Trophoblast cell (in vitro differentiated cells and primary cell): Measurements from ENCODE around the gene ARL1. TPM values are rescaled to one million over a fixed set of nuclear protein-coding genes. Genes with fewer than 3 reads are reported as not detected.

ENCODE experiments used
- DNase-seq, 2 donors: peaks; one replicate each; pipeline ENCODE4 v3.0.0-alpha.2; 2016
- H2AFZ ChIP-seq: 2 replicates; pipeline ENCODE4 v1.6.1; 2013; ENCODE audit warnings: low read length, moderate library complexity, mild to moderate bottlenecking; ENCODE audit not compliant: insufficient read depth, poor library complexity
- H2AK5ac ChIP-seq: 2 replicates; pipeline ENCODE4 v1.6.1; 2013; ENCODE audit warnings: mild to moderate bottlenecking, low read length
- H2BK120ac ChIP-seq: 2 replicates; pipeline ENCODE4 v1.6.1; 2013; ENCODE audit warnings: low read length, mild to moderate bottlenecking, moderate library complexity; ENCODE audit not compliant: insufficient read depth, poor library complexity
- H2BK12ac ChIP-seq: 2 replicates; pipeline ENCODE4 v1.6.1; 2013; ENCODE audit warnings: mild to moderate bottlenecking, low read length, moderate library complexity
- H2BK5ac ChIP-seq: 2 replicates; pipeline ENCODE4 v1.6.1; 2013; ENCODE audit warnings: low read length, low read depth, moderate library complexity, mild to moderate bottlenecking; ENCODE audit not compliant: poor library complexity
- H3K14ac ChIP-seq: 2 replicates; pipeline ENCODE4 v1.6.1; 2013; ENCODE audit warnings: mild to moderate bottlenecking, low read length
- H3K18ac ChIP-seq: 2 replicates; pipeline ENCODE4 v1.6.1; 2013; ENCODE audit warnings: mild to moderate bottlenecking, low read length
- H3K23ac ChIP-seq: 2 replicates; pipeline ENCODE4 v1.6.1; 2013; ENCODE audit warnings: low read length
- H3K27ac ChIP-seq: 2 replicates; pipeline ENCODE4 v1.5.1; 2013; ENCODE audit warnings: low read depth, mild to moderate bottlenecking, inconsistent platforms, low read length, moderate library complexity
- H3K27me3 ChIP-seq: 2 replicates; pipeline ENCODE4 v1.6.1; 2013; ENCODE audit warnings: inconsistent platforms, mild to moderate bottlenecking, low read length, moderate library complexity; ENCODE audit not compliant: insufficient read depth
- H3K36me3 ChIP-seq, 2 experiments: 1 replicate in 1 of 2; 2 replicates in 1 of 2; pipeline ENCODE4 v1.6.1; 2013; ENCODE audit warnings: low read length in 2 of 2, mild to moderate bottlenecking in 2 of 2, moderate library complexity in 1 of 2; ENCODE audit not compliant: insufficient read depth in 2 of 2, control insufficient read depth in 1 of 2
- H3K4ac ChIP-seq: 2 replicates; pipeline ENCODE4 v1.6.1; 2013; ENCODE audit warnings: low read depth, mild to moderate bottlenecking, low read length, moderate library complexity
- H3K4me1 ChIP-seq, 2 experiments: 1 replicate in 1 of 2; 2 replicates in 1 of 2; pipeline ENCODE4 v1.6.1; 2013; ENCODE audit warnings: low read length in 2 of 2, mild to moderate bottlenecking in 2 of 2, moderate library complexity in 1 of 2; ENCODE audit not compliant: insufficient read depth in 2 of 2, control insufficient read depth in 1 of 2
- H3K4me2 ChIP-seq: 2 replicates; pipeline ENCODE4 v1.6.1; 2013; ENCODE audit warnings: inconsistent platforms, mild to moderate bottlenecking, low read length, moderate library complexity
- H3K4me3 ChIP-seq: 2 replicates; pipeline ENCODE4 v1.5.1; 2013; ENCODE audit warnings: mild to moderate bottlenecking, low read depth, low read length, inconsistent platforms
- H3K79me1 ChIP-seq: one replicate; pipeline ENCODE4 v1.6.1; 2013; ENCODE audit warnings: low read length
- H3K79me2 ChIP-seq: 2 replicates; pipeline ENCODE4 v1.6.1; 2013; ENCODE audit warnings: low read length, mild to moderate bottlenecking; ENCODE audit not compliant: control insufficient read depth, insufficient read depth, poor library complexity
- H3K9ac ChIP-seq: 2 replicates; pipeline ENCODE4 v1.6.1; 2013; ENCODE audit warnings: mild to moderate bottlenecking, low read length
- H3K9me3 ChIP-seq: 2 replicates; pipeline ENCODE4 v1.6.1; 2013; ENCODE audit warnings: low read depth, mild to moderate bottlenecking, control low read depth, inconsistent platforms, low read length; ENCODE audit not compliant: insufficient read depth
- H4K12ac ChIP-seq: 2 replicates; pipeline ENCODE4 v1.6.1; 2013; ENCODE audit warnings: low read depth, mild to moderate bottlenecking, low read length, moderate library complexity
- H4K8ac ChIP-seq: 2 replicates; pipeline ENCODE4 v1.6.1; 2013; ENCODE audit warnings: low read depth, mild to moderate bottlenecking, low read length, moderate library complexity
- H4K91ac ChIP-seq: one replicate; pipeline ENCODE4 v1.6.1; 2013; ENCODE audit warnings: low read depth, mild to moderate bottlenecking, low read length, moderate library complexity
- WGBS: extraction: QIAGEN DNeasy Blood & Tissue Kit; methylation state at CpG from one replicate; pipeline ENCODE4 v1.1.7; 2013; ENCODE audit warnings: missing lambda C conversion rate; ENCODE audit not compliant: insufficient read length, insufficient coverage; ENCODE audit errors: extremely low coverage; 5-methylcytosine and 5-hydroxymethylcytosine counted together
- polyA plus RNA-seq: library from polyadenylated mRNA; stranded (reverse); fragments of 200-250 nt; gene quantifications from 2 replicates; pipeline ENCODE4 v1.2.3, GENCODE V29; 2013

ARL1 gene
- polyA plus RNA-seq: 98.1 and 99.6 TPM in 2 replicates

- Histone ChIP-seq H4K8ac (peak within 1 kb of the TSS; percentile 99), H3K9me3 (no peaks in the 10 kb centered on the region), H3K4ac (peak within 1 kb of the TSS; percentile 76), H3K27ac (peak within 1 kb of the TSS; percentile 85), H4K12ac (peak within 1 kb of the TSS; percentile 99), H3K4me3 (peak within 1 kb of the TSS; percentile 88), H3K23ac (no peak within 1 kb of the TSS), H3K14ac (peak within 1 kb of the TSS; percentile 97), H2BK120ac (peak within 1 kb of the TSS; percentile 49), H4K91ac (peak within 1 kb of the TSS; percentile 94), H2AK5ac (peak within 1 kb of the TSS; percentile 69), H3K4me2 (peak within 1 kb of the TSS; percentile 98), H3K79me2 (peaks cover 13% of the 10 kb centered on the region), H3K36me3 (peaks cover 0 to 6% of the 10 kb centered on the region in 2 experiments), H2AFZ (peak within 1 kb of the TSS; percentile 85), H3K79me1 (peaks cover 9% of the 10 kb centered on the region), H3K18ac (peak within 1 kb of the TSS; percentile 96), H3K27me3 (no peaks in the 10 kb centered on the region), H2BK12ac (peak within 1 kb of the TSS; percentile 31), H3K9ac (peak within 1 kb of the TSS; percentile 98), H3K4me1 (peaks cover 3 to 4% of the 10 kb centered on the region in 2 experiments), H2BK5ac (peak within 1 kb of the TSS; percentile 72)
- peak; percentile 88 to 92 for DNase-seq
- no CpG with 5 or more reads among the region's 71 CpGs for whole genome bisulfite sequencing
Observed at GRCh38 chr12:101407436-101408345, at the start of gene ARL1. Gene ARL1, minus strand, starts transcription at chr12:101407772. Its CDS starts 127 bp downstream, at chr12:101407645.

GRCh38 chr12:101455685-101456084 lies 48.1 kb upstream of the ARL1 start:
- Histone ChIP-seq H3K4ac (no peak overlapping the region), H3K9ac (no peak overlapping the region), H3K4me2 (no peak overlapping the region), H3K27ac (no peak overlapping the region), H2BK5ac (no peak overlapping the region), H3K79me2 (no peaks in the 10 kb centered on the region), H2BK12ac (no peak overlapping the region), H2BK120ac (no peak overlapping the region), H3K79me1 (no peaks in the 10 kb centered on the region), H2AFZ (no peak overlapping the region), H4K8ac (peak overlapping the region; percentile 47), H3K14ac (no peak overlapping the region), H2AK5ac (no peak overlapping the region), H3K18ac (no peak overlapping the region), H3K23ac (no peak overlapping the region), H3K36me3 (no peaks in the 10 kb centered on the region), H3K4me3 (no peak overlapping the region), H4K91ac (no peak overlapping the region), H3K4me1 (no peaks in the 10 kb centered on the region), H3K27me3 (no peaks in the 10 kb centered on the region), H3K9me3 (no peaks in the 10 kb centered on the region), H4K12ac (no peak overlapping the region)
- no peak for DNase-seq
- WGBS: no CpG with 5 or more reads among the region's 4 CpGs

- Histone ChIP-seq H3K9me3 (no peaks in the 10 kb centered on the region), H3K4me2 (no peak overlapping the region), H3K4me1 (no peaks in the 10 kb centered on the region), H3K4ac (no peak overlapping the region), H3K14ac (no peak overlapping the region), H2BK120ac (no peak overlapping the region), H3K18ac (no peak overlapping the region), H2AK5ac (no peak overlapping the region), H4K91ac (no peak overlapping the region), H3K23ac (no peak overlapping the region), H4K12ac (no peak overlapping the region), H2BK5ac (no peak overlapping the region), H4K8ac (no peak overlapping the region), H3K4me3 (no peak overlapping the region), H3K9ac (no peak overlapping the region), H2BK12ac (no peak overlapping the region), H3K79me1 (no peaks in the 10 kb centered on the region), H3K79me2 (no peaks in the 10 kb centered on the region), H2AFZ (no peak overlapping the region), H3K36me3 (no peaks in the 10 kb centered on the region), H3K27me3 (no peaks in the 10 kb centered on the region), H3K27ac (no peak overlapping the region)
- no peak for DNase-seq
Observed at GRCh38 chr12:101441461-101442224, 34.1 kb upstream of the ARL1 start.

GRCh38 chr12:101439236-101439635 lies 31.7 kb upstream of the ARL1 start:
- no peak overlapping the region for H4K8ac ChIP-seq
- H3K4me1 ChIP-seq: no peaks in the 10 kb centered on the region
- H3K79me2 ChIP-seq: no peaks in the 10 kb centered on the region
- no peak overlapping the region for H2AK5ac ChIP-seq
- no peak overlapping the region for H3K14ac ChIP-seq
- no peaks in the 10 kb centered on the region for H3K79me1 ChIP-seq
- no peaks in the 10 kb centered on the region for H3K27me3 ChIP-seq
- no peak overlapping the region for H2BK120ac ChIP-seq
- DNase-seq: peak in 1 of 2 donors; percentile 5
- H2AFZ ChIP-seq: no peak overlapping the region
- no peak overlapping the region for H3K4me3 ChIP-seq
- no peak overlapping the region for H3K23ac ChIP-seq
- no peaks in the 10 kb centered on the region for H3K36me3 ChIP-seq
- H3K27ac ChIP-seq: no peak overlapping the region
- H4K12ac ChIP-seq: no peak overlapping the region
- no peak overlapping the region for H3K18ac ChIP-seq
- H3K4ac ChIP-seq: no peak overlapping the region
- no peaks in the 10 kb centered on the region for H3K9me3 ChIP-seq
- H2BK5ac ChIP-seq: no peak overlapping the region
- H3K9ac ChIP-seq: no peak overlapping the region
- no CpG with 5 or more reads among the region's 5 CpGs for WGBS
- H4K91ac ChIP-seq: no peak overlapping the region
- H3K4me2 ChIP-seq: no peak overlapping the region
- no peak overlapping the region for H2BK12ac ChIP-seq
